GM12878 (cell line): ENCODE results near the gene DLG2. TPM values are rescaled to one million over a fixed set of nuclear protein-coding genes. Genes with fewer than 3 reads are reported as not detected.

Source experiments
- ATAC-seq: fragments of 200-7000 bp; cut with Tn5 transposase; 3 replicates; pipeline ENCODE4 v1.9.1; 2020; ENCODE audit warnings: mild to moderate bottlenecking, moderate library complexity
- BruUV-seq: library from RNA; stranded (reverse); fragments of 400-500 nt; replicated peaks from 2 replicates; lab custom pipeline; 2021; lab: Mats Ljungman, UMichigan
- CTCF ChIA-PET: fragments of 300-600 bp; sonication (Branson Sonifier 250); formaldehyde crosslinking; extraction: SDS; loops from one replicate; lab custom pipeline; 2021; ENCODE audit warnings: inconsistent platforms; lab: Yijun Ruan, JAX
- POLR2A ChIA-PET: fragments of 350-600 bp; formaldehyde crosslinking; extraction: SDS; loops from one replicate; lab custom pipeline; 2021; ENCODE audit warnings: inconsistent platforms; lab: Charles Lee
- RAD21 ChIA-PET: fragments of 300-600 bp; sonication (Branson Sonifier 250); formaldehyde crosslinking; loops from one replicate; lab custom pipeline; 2023; ENCODE audit warnings: antibody characterized with exemption; ENCODE audit not compliant: unreplicated experiment; lab: Charles Lee
- SMC1A ChIA-PET: fragments of 300-600 bp; sonication (Branson Sonifier 250); formaldehyde crosslinking; loops from one replicate; lab custom pipeline; 2023; ENCODE audit not compliant: unreplicated experiment, uncharacterized antibody; lab: Charles Lee
- DNase-seq: peaks from one replicate; pipeline ENCODE4 v3.0.0-alpha.2; 2011; ENCODE audit warnings: low read depth, low spot score
- FAIRE-seq: peaks from 3 replicates; lab custom pipeline; 2011; peaks lifted over from hg19 to GRCh38; lab: Jason Lieb, UNC
- H2AFZ ChIP-seq: 2 replicates; pipeline ENCODE4 v1.6.0; 2011; ENCODE audit warnings: low read depth, low read length, control low read depth; ENCODE audit not compliant: control insufficient read depth
- H3K27ac ChIP-seq: 2 replicates; pipeline ENCODE4 v1.5.1; 2011; ENCODE audit warnings: control low read depth; ENCODE audit not compliant: control insufficient read depth, insufficient read depth
- H3K27me3 ChIP-seq, 2 experiments: replicated peaks in 1 of 2; 2 replicates each; pipeline versions ENCODE4 v1.6.0 to v1.6.1; 2011; ENCODE audit warnings: low read length in 1 of 2; ENCODE audit not compliant: control insufficient read depth in 2 of 2, insufficient read depth in 2 of 2
- H3K36me3 ChIP-seq, 2 experiments: 2 replicates each; pipeline ENCODE4 v1.5.1; 2011; ENCODE audit warnings: low read length in 1 of 2; ENCODE audit not compliant: control insufficient read depth in 2 of 2, insufficient read depth in 2 of 2
- H3K4me1 ChIP-seq: 2 replicates; pipeline ENCODE4 v1.6.1; 2011; ENCODE audit warnings: mild to moderate bottlenecking, low read length, moderate library complexity, mixed read lengths; ENCODE audit not compliant: control insufficient read depth, insufficient read depth
- H3K4me2 ChIP-seq: 2 replicates; pipeline ENCODE4 v1.6.0; 2011; ENCODE audit warnings: control low read depth; ENCODE audit not compliant: control insufficient read depth, insufficient read depth
- H3K4me3 ChIP-seq: fragments of 200-600 bp; sonication (generic); 2 replicates; pipeline ENCODE4 v1.5.1; 2016
- H3K79me2 ChIP-seq: 2 replicates; pipeline ENCODE4 v1.6.0; 2011; ENCODE audit warnings: low read length; ENCODE audit not compliant: control insufficient read depth, insufficient read depth
- H3K9ac ChIP-seq: 2 replicates; pipeline ENCODE4 v1.8.0; 2011; ENCODE audit warnings: low read length, control low read depth, mixed read lengths; ENCODE audit not compliant: control insufficient read depth, insufficient read depth
- H3K9me3 ChIP-seq: replicated peaks from 3 replicates; pipeline ENCODE4 v1.5.1; 2011; ENCODE audit warnings: mild to moderate bottlenecking, low read length; ENCODE audit not compliant: control insufficient read depth, insufficient read depth
- H4K20me1 ChIP-seq: 2 replicates; pipeline ENCODE4 v1.6.0; 2011; ENCODE audit not compliant: control insufficient read depth, insufficient read depth
- RAD21 ChIP-seq: IDR thresholded peaks from 2 replicates; pipeline ENCODE4 v1.6.1; 2011; ENCODE audit warnings: mild to moderate bottlenecking, low read depth, low read length, moderate library complexity; ENCODE audit not compliant: insufficient read depth
- WGBS: methylation state at CpG from one replicate; pipeline ENCODE4 v1.1.6; 2016; ENCODE audit warnings: low lambda C conversion rate; ENCODE audit not compliant: insufficient replicate concordance, insufficient coverage; ENCODE audit errors: missing lambda C conversion rate; 5-methylcytosine and 5-hydroxymethylcytosine counted together
- in situ Hi-C: fragments of 300-500 bp; cut with MboI; formaldehyde crosslinking; loops from 9 replicates; pipeline ENCODE4 v1.14.3; 2018; ENCODE audit warnings: mixed read lengths
- intact Hi-C: fragments of 100-400 bp; cut with micrococcal nuclease; formaldehyde crosslinking; loops from one replicate; pipeline ENCODE4 v1.14.2; 2022; ENCODE audit not compliant: unreplicated experiment
- polyA plus RNA-seq, 11 experiments: library from polyadenylated mRNA; depleted of rRNA in 4 of 11; unstranded in 6 of 11; stranded (reverse) in 5 of 11; fragments of >200 nt; fragmentation: Nextera tagmentation in 4 of 11; fragmentation: Illumina TruSeq in 1 of 11; extraction: Ambion mirVana in 4 of 11; extraction: Trizol in 1 of 11; gene quantifications; 1 replicate in 1 of 11; 2 replicates in 10 of 11; pipeline versions ENCODE4 v1.2.1 to v1.2.3, GENCODE V29; 2011 to 2016; ENCODE audit warnings: inconsistent platforms in 2 of 11, missing spikeins in 2 of 11, low read depth in 1 of 11
- total RNA-seq, 4 experiments: library from RNA; depleted of rRNA in 3 of 4; stranded (reverse); fragments of >200 nt in 3 of 4; fragmentation: Illumina TruSeq in 1 of 4; extraction: Trizol in 1 of 4; gene quantifications; 2 replicates each; pipeline versions ENCODE4 v1.2.1 to v1.2.3, GENCODE V29; 2013 to 2021
- TF ChIP-seq, protein P1 (sequence below): fragments of 150-350 bp; IDR thresholded peaks from 2 replicates; pipeline ENCODE4 v1.6.1; 2014; ENCODE audit warnings: mild to moderate bottlenecking, low read depth, low read length
- TF ChIP-seq, protein P2 (sequence below): IDR thresholded peaks from 2 replicates; pipeline ENCODE4 v1.6.1; 2011; ENCODE audit warnings: borderline replicate concordance, low read depth, mild to moderate bottlenecking, moderate library complexity, low read length; ENCODE audit not compliant: insufficient read depth, poor library complexity, severe bottlenecking

The DLG2 gene
- total and polyA plus RNA-seq, 10 of the 15 experiments (the other 5 are each of a cell fraction or from before 2014, with no cell fraction given): 0.09 to 0.98 (median 0.35) TPM

DNA sequence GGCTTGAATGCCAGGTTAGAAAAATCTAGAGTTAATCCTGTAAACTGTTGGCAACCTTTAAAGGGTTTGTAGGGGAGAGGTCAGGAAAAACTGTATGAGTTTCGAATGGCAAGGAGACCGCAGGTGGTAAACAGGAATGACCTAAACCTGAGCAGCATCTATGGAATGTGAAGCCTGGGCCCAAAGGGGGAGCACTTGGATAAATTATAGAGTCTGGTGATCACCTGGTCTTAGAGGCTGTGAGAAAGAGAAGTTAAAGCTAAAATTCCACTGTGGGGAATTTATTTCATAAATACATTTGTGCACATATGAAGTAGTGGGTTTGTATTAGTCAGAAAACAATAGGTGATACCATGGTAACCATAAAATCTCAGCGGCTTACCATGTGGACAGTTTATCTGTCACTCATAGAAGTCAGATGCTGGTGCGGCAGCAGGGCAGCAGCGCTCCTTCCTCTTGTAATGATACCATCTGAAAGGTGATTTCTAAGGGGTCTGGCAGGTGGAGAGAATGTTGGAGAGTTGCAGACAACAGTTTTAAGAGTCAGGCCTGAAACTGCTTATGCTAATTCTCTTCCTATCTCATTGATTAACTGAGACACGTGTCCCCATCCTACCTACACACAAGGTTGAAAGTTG lies 1236.6 kb downstream of the DLG2 start:
- POLR2A ChIA-PET: no interaction called here
- Histone ChIP-seq H2AFZ (no peak overlapping the region), H3K9me3 (no peaks in the 10 kb centered on the region), H3K4me1 (no peaks in the 10 kb centered on the region), H3K79me2 (no peaks in the 10 kb centered on the region), H3K36me3 (no peaks in the 10 kb centered on the region), H3K27me3 (no peaks in the 10 kb centered on the region; a peak in 1 of 4 replicates), H3K4me2 (no peak overlapping the region), H3K27ac (no peak overlapping the region), H3K4me3 (no peak overlapping the region), H3K9ac (no peak overlapping the region), H4K20me1 (no peaks in the 10 kb centered on the region)
- no TSS peak for BruUV-seq
- ATAC-seq (no peak), DNase-seq (no peak)
- SMC1A ChIA-PET: no interaction called here
- 22% methylated on average over 6 of the region's 6 CpGs for WGBS
- RAD21 ChIA-PET: no interaction called here
- in situ Hi-C loops: no loop called here
- CTCF ChIA-PET: interaction anchor here (1.0 to 1.4 kb wide), 3 partner anchors 9 to 134 kb away, joined by 3 to 4 read pairs (median 3); no protein-coding TSS in a partner anchor
- TF ChIP-seq, protein P1, sequence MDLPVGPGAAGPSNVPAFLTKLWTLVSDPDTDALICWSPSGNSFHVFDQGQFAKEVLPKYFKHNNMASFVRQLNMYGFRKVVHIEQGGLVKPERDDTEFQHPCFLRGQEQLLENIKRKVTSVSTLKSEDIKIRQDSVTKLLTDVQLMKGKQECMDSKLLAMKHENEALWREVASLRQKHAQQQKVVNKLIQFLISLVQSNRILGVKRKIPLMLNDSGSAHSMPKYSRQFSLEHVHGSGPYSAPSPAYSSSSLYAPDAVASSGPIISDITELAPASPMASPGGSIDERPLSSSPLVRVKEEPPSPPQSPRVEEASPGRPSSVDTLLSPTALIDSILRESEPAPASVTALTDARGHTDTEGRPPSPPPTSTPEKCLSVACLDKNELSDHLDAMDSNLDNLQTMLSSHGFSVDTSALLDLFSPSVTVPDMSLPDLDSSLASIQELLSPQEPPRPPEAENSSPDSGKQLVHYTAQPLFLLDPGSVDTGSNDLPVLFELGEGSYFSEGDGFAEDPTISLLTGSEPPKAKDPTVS: no peak
- 0 out of 2 replicates have a peak, but pooled peaks have one; percentile 11 for TF ChIP-seq RAD21
- TF ChIP-seq, all 136 proteins: peak for 1
- intact Hi-C loops: no loop called here
- FAIRE-seq: no peak

DNA sequence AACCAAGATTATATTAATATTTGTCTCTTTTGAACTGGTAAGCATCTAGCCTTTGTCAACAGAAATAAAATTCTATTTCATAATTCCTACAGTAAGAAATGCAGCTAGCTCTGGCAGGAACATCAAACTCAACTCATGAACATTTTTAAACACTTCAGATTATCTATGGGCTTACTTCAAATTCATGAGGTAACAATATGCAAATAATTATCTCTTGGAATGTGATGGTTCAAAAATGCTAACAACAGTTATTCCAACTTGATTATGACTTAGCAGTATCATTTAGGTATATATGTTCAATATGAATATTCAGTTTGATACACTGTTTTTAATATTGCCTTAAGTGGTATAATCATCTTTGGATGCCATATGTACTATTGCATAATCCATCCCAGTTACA lies 1237.4 kb downstream of the DLG2 start:
- no TSS peak for BruUV-seq
- DNase-seq: no peak
- Histone ChIP-seq H3K9me3 (no peaks in the 10 kb centered on the region), H3K4me2 (no peak overlapping the region), H3K4me1 (no peaks in the 10 kb centered on the region), H3K4me3 (no peak overlapping the region), H2AFZ (no peak overlapping the region), H4K20me1 (no peaks in the 10 kb centered on the region), H3K79me2 (no peaks in the 10 kb centered on the region), H3K27me3 (no peaks in the 10 kb centered on the region), H3K9ac (no peak overlapping the region), H3K27ac (no peak overlapping the region), H3K36me3 (no peaks in the 10 kb centered on the region)
- ChIA-PET CTCF (interaction anchor here (1.0 to 1.4 kb wide), 3 partner anchors 8 to 135 kb away, joined by 3 to 4 read pairs (median 3); no protein-coding TSS in a partner anchor), SMC1A (no interaction called here), RAD21 (no interaction called here), POLR2A (no interaction called here)
- intact Hi-C loops (loop anchor here (10.0 kb wide), 1 partner anchor 175 kb away; no protein-coding TSS in a partner anchor), in situ Hi-C loops (no loop called here)
- no peak for FAIRE-seq
- TF ChIP-seq, protein P2, sequence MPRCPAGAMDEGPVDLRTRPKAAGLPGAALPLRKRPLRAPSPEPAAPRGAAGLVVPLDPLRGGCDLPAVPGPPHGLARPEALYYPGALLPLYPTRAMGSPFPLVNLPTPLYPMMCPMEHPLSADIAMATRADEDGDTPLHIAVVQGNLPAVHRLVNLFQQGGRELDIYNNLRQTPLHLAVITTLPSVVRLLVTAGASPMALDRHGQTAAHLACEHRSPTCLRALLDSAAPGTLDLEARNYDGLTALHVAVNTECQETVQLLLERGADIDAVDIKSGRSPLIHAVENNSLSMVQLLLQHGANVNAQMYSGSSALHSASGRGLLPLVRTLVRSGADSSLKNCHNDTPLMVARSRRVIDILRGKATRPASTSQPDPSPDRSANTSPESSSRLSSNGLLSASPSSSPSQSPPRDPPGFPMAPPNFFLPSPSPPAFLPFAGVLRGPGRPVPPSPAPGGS: no peak
- no peak for ATAC-seq
